ENCODE measurements around the gene UBE2G2.
"Not testable (repeated sequence)": the region's sequence is repeated elsewhere in the genome, so short reads cannot be mapped to it uniquely, and the experiment has no call there.

DNA sequence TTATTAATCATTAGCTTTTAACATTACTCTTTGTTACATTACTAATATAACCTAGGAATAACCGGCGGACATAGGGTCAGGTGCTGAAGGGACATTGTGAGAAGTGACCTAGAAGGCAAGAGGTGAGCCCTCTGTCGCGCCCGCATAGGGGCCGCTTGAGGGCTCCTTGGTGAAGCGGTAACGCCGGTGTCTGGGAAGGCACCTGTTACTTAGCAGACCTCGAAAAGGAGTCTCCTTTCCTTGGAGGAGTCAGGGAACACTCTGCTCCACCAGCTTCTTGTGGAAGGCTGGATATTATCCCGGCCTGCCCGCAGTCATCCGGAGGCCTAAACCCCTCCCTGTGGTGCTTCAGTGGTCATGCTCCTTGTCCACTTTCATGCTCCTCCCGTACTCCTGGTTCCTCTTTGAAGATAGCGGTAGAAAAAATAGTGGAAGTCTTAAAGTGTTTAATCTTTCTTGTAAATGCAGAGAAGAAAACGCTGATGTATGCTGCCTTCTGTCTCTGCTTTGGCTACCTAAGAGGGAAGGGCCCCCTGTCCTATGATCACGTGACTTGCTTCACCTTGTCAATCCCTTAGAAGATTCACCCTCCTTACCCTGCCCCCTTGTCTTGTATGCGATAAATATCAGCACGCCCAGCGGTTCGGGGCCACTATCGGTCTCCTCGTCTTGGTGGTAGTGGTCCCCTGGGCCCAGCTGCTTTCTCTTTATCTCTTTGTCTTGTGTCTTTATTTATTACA is 31.1 kb upstream of the UBE2G2 start:
- TF ChIP-seq, protein P1, sequence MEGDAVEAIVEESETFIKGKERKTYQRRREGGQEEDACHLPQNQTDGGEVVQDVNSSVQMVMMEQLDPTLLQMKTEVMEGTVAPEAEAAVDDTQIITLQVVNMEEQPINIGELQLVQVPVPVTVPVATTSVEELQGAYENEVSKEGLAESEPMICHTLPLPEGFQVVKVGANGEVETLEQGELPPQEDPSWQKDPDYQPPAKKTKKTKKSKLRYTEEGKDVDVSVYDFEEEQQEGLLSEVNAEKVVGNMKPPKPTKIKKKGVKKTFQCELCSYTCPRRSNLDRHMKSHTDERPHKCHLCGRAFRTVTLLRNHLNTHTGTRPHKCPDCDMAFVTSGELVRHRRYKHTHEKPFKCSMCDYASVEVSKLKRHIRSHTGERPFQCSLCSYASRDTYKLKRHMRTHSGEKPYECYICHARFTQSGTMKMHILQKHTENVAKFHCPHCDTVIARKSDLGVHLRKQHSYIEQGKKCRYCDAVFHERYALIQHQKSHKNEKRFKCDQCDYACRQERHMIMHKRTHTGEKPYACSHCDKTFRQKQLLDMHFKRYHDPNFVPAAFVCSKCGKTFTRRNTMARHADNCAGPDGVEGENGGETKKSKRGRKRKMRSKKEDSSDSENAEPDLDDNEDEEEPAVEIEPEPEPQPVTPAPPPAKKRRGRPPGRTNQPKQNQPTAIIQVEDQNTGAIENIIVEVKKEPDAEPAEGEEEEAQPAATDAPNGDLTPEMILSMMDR (IDR thresholded peaks at IDR 0.05; ENCODE audit: poor library complexity, severe bottlenecking), result not testable (repeated sequence)
- TF ChIP-seq RAD21 (conservative IDR thresholded peaks at IDR 0.05), result not testable (repeated sequence)

All from neural cell (in vitro differentiated cells).